SK-N-DZ (cell line): ENCODE measurements around the gene RTN4R.
"Not testable (repeated sequence)": the region's sequence is repeated elsewhere in the genome, so short reads cannot be mapped to it uniquely, and the experiment has no call there.

ENCODE experiments used
- DNase-seq: peaks from one replicate; pipeline ENCODE4 v3.0.0-alpha.2; 2015; ENCODE audit warnings: low spot score

Gene RTN4R

GRCh38 chr22:20286784-20287423 is 18.8 kb upstream of the RTN4R start:
- not testable (repeated sequence) for DNase-seq

- not testable (repeated sequence) for DNase-seq
Observed at GRCh38 chr22:20286312-20286660, 18.2 kb upstream of the RTN4R start.

- peak; percentile 64 for DNase-seq
Observed at GRCh38 chr22:20285473-20286311, 17.6 kb upstream of the RTN4R start.

GRCh38 chr22:20284471-20285086 is 16.5 kb upstream of the RTN4R start:
- no peak for DNase-seq

- no peak for DNase-seq
Observed at GRCh38 chr22:20283674-20284066, 15.6 kb upstream of the RTN4R start.

GRCh38 chr22:20282901-20283673 is 15.0 kb upstream of the RTN4R start:
- no peak for DNase-seq

GRCh38 chr22:20281891-20282290 is 13.8 kb upstream of the RTN4R start:
- DNase-seq: no peak

GRCh38 chr22:20281473-20281872 is 13.4 kb upstream of the RTN4R start:
- not testable (repeated sequence) for DNase-seq

- DNase-seq: no peak
Observed at GRCh38 chr22:20280866-20281265, 12.7 kb upstream of the RTN4R start.

GRCh38 chr22:20280163-20280562 is 12.0 kb upstream of the RTN4R start:
- DNase-seq: not testable (repeated sequence)

GRCh38 chr22:20279662-20280134 is 11.6 kb upstream of the RTN4R start:
- no peak for DNase-seq

- DNase-seq: not testable (repeated sequence)
Observed at GRCh38 chr22:20278726-20279490, 10.8 kb upstream of the RTN4R start.

- DNase-seq: not testable (repeated sequence)
Observed at GRCh38 chr22:20277936-20278635, 10.0 kb upstream of the RTN4R start.

- DNase-seq: no peak
Observed at GRCh38 chr22:20276468-20276867, 8.3 kb upstream of the RTN4R start.

- no peak for DNase-seq
Observed at GRCh38 chr22:20275836-20276235, 7.7 kb upstream of the RTN4R start.

GRCh38 chr22:20275325-20275724 is 7.2 kb upstream of the RTN4R start:
- not testable (repeated sequence) for DNase-seq

GRCh38 chr22:20274374-20274773 is 6.3 kb upstream of the RTN4R start:
- DNase-seq: not testable (repeated sequence)

GRCh38 chr22:20273758-20274181 is 5.7 kb upstream of the RTN4R start:
- no peak for DNase-seq

GRCh38 chr22:20272700-20273099 is 4.6 kb upstream of the RTN4R start:
- DNase-seq: no peak

GRCh38 chr22:20272174-20272573 is 4.1 kb upstream of the RTN4R start:
- no peak for DNase-seq
